OCI-LY7 (cell line): Measurements from ENCODE around the gene DNAJB12. TPM values are rescaled to one million over a fixed set of nuclear protein-coding genes. Genes with fewer than 3 reads are reported as not detected.

Experiments used
- BruUV-seq: library from RNA; stranded (reverse); fragments of 400-500 nt; replicated peaks from 2 replicates; lab custom pipeline; 2021; lab: Mats Ljungman, UMichigan
- CTCF ChIA-PET: fragments of 300-600 bp; sonication (Branson Sonifier 250); formaldehyde crosslinking; loops from one replicate; lab custom pipeline; 2022; ENCODE audit warnings: antibody characterized with exemption; ENCODE audit not compliant: unreplicated experiment; lab: Charles Lee
- POLR2A ChIA-PET: fragments of 300-600 bp; sonication (Branson Sonifier 250); formaldehyde crosslinking; loops from one replicate; lab custom pipeline; 2022; ENCODE audit warnings: antibody characterized with exemption; lab: Charles Lee
- DNase-seq: peaks from one replicate; pipeline ENCODE4 v3.0.0-alpha.2; 2015; ENCODE audit warnings: low spot score
- H2AFZ ChIP-seq: fragments of 200-600 bp; sonication (generic), shearing (Covaris generic); 2 replicates; pipeline ENCODE4 v1.6.1; 2014; ENCODE audit warnings: mild to moderate bottlenecking, antibody characterized with exemption, low read length, moderate library complexity
- H3K27ac ChIP-seq: fragments of 200-600 bp; sonication (generic); 2 replicates; pipeline ENCODE4 v1.5.1; 2014; ENCODE audit warnings: mixed run types, low read depth, mild to moderate bottlenecking, moderate library complexity, low read length, inconsistent platforms; ENCODE audit not compliant: poor library complexity, severe bottlenecking
- H3K36me3 ChIP-seq: fragments of 200-600 bp; sonication (generic); 2 replicates; pipeline ENCODE4 v1.6.1; 2014; ENCODE audit warnings: mild to moderate bottlenecking, antibody characterized with exemption, low read length, moderate library complexity, mixed read lengths; ENCODE audit not compliant: insufficient read depth
- H3K4me1 ChIP-seq: fragments of 200-600 bp; sonication (generic); 2 replicates; pipeline ENCODE4 v1.5.1; 2014; ENCODE audit warnings: mild to moderate bottlenecking, low read length; ENCODE audit not compliant: insufficient read depth, poor library complexity, severe bottlenecking
- H3K4me2 ChIP-seq: fragments of 200-600 bp; sonication (generic); 2 replicates; pipeline ENCODE4 v1.6.1; 2014; ENCODE audit warnings: mild to moderate bottlenecking, low read length
- H3K4me3 ChIP-seq: fragments of 200-600 bp; sonication (generic); 2 replicates; pipeline ENCODE4 v1.5.1; 2014; ENCODE audit warnings: mild to moderate bottlenecking, low read depth, low read length; ENCODE audit not compliant: poor library complexity, severe bottlenecking
- H3K79me2 ChIP-seq: fragments of 200-600 bp; sonication (generic); 2 replicates; pipeline ENCODE4 v1.6.1; 2016; ENCODE audit warnings: low read depth, mild to moderate bottlenecking, low read length, moderate library complexity, mixed read lengths; ENCODE audit not compliant: insufficient read depth
- H3K9me2 ChIP-seq: fragments of 200-600 bp; sonication (generic); 2 replicates; pipeline ENCODE4 v1.6.1; 2016; ENCODE audit warnings: mild to moderate bottlenecking, low read length, mixed read lengths; ENCODE audit not compliant: insufficient read depth
- H3K9me3 ChIP-seq: fragments of 200-600 bp; sonication (generic); 2 replicates; pipeline ENCODE4 v1.6.1; 2014; ENCODE audit warnings: mild to moderate bottlenecking, mixed run types, low read length, mixed read lengths
- H4K20me1 ChIP-seq: fragments of 200-600 bp; sonication (generic); 2 replicates; pipeline ENCODE4 v1.6.1; 2014; ENCODE audit warnings: mild to moderate bottlenecking, antibody characterized with exemption, low read length, moderate library complexity, mixed read lengths; ENCODE audit not compliant: insufficient read depth
- EZH2phosphoT487 ChIP-seq: fragments of 200-600 bp; sonication (generic); IDR thresholded peaks from 2 replicates; pipeline ENCODE4 v1.6.1; 2018; ENCODE audit warnings: low read depth, borderline replicate concordance, mild to moderate bottlenecking, mixed run types, antibody characterized with exemption, low read length, moderate library complexity, mixed read lengths
- intact Hi-C: fragments of 100-400 bp; cut with micrococcal nuclease; formaldehyde crosslinking; loops from one replicate; pipeline ENCODE4 v1.10.0; 2022; ENCODE audit not compliant: unreplicated experiment
- total RNA-seq, 2 experiments: library from RNA; depleted of rRNA in 1 of 2; stranded (reverse); fragments of >200 nt in 1 of 2; shearing (Covaris generic) in 1 of 2; gene quantifications; 2 replicates each; pipeline ENCODE4 v1.2.3, GENCODE V29; 2014 to 2022
- TF ChIP-seq, protein P1 (sequence below): fragments of 200-600 bp; sonication (generic); conservative IDR thresholded peaks from 2 replicates; pipeline ENCODE4 v1.5.1; 2014; ENCODE audit warnings: mild to moderate bottlenecking, antibody characterized with exemption, low read length, moderate library complexity, mixed read lengths

DNAJB12 gene
- total RNA-seq, 2 experiments from 2014 or later = 27.4 to 28.3 TPM

DNA sequence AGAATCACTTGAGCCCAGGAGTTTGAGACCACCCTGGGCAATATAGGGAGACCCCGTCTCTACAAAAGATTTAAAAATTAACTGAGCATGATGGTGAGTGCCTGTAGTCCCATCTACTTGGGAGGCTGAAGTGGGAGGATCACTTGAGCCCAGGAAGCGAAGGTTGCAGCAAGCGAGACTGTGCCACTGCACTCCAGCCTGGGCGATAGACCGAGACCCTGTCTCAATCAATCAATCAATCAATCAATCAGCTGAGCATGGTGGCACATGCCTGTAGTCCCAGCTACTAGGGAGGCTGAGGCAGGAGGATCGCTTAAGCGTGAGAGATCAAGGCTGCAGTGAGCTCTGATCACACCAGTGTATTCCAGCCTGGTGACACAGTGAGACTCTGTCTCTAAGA, 40.5 kb downstream of the DNAJB12 start:
- Histone ChIP-seq H2AFZ (no peak overlapping the region), H3K27ac (no peak overlapping the region), H3K36me3 (no peaks in the 10 kb centered on the region), H3K79me2 (no peaks in the 10 kb centered on the region), H3K4me3 (no peak overlapping the region), H4K20me1 (no peaks in the 10 kb centered on the region), H3K4me1 (peaks cover 40% of the 10 kb centered on the region), H3K4me2 (no peak overlapping the region), H3K9me3 (no peaks in the 10 kb centered on the region), H3K9me2 (no peaks in the 10 kb centered on the region)
- no peak for DNase-seq
- CTCF ChIA-PET = no interaction called here
- TF ChIP-seq, protein P1, sequence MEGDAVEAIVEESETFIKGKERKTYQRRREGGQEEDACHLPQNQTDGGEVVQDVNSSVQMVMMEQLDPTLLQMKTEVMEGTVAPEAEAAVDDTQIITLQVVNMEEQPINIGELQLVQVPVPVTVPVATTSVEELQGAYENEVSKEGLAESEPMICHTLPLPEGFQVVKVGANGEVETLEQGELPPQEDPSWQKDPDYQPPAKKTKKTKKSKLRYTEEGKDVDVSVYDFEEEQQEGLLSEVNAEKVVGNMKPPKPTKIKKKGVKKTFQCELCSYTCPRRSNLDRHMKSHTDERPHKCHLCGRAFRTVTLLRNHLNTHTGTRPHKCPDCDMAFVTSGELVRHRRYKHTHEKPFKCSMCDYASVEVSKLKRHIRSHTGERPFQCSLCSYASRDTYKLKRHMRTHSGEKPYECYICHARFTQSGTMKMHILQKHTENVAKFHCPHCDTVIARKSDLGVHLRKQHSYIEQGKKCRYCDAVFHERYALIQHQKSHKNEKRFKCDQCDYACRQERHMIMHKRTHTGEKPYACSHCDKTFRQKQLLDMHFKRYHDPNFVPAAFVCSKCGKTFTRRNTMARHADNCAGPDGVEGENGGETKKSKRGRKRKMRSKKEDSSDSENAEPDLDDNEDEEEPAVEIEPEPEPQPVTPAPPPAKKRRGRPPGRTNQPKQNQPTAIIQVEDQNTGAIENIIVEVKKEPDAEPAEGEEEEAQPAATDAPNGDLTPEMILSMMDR = no peak
- TF ChIP-seq EZH2phosphoT487 = no peak
- POLR2A ChIA-PET = no interaction called here
- BruUV-seq = no TSS peak
- intact Hi-C loops = loop anchor here (10.0 kb wide), 1 partner anchor 459 kb away; the partner anchor contains the start of gene PSAP

DNA sequence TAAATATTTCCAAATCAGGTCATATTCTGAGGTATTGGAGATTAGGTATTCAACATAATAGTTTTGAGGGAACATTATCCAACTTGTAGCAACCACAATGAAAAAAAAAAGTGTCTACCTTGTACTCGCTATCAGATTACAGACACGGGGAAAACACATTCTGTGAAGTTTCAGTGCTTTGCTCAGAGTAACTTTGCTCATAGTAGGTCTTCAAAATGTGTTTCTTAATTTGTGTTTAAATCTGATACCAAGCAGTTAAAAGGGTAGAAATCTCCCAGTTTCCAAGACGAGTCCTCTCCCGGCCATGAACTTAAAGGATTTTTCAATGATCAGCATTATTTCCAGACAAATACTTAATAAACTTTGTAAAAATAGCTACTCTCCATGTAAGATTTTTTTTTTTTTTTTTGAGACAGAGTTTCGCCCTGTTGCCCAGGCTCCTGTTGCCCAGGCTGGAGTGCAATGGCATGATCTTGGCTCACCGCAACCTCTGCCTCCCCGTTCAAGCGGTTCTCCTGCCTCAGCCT, 41.8 kb downstream of the DNAJB12 start:
- intact Hi-C loops = loop anchor here (10.0 kb wide), 1 partner anchor 458 kb away; the partner anchor contains the start of gene PSAP
- Histone ChIP-seq H3K9me3 (no peaks in the 10 kb centered on the region), H3K79me2 (no peaks in the 10 kb centered on the region), H3K4me1 (peaks cover 32% of the 10 kb centered on the region), H4K20me1 (no peaks in the 10 kb centered on the region), H3K4me2 (no peak overlapping the region), H3K27ac (no peak overlapping the region), H3K9me2 (no peaks in the 10 kb centered on the region), H2AFZ (no peak overlapping the region), H3K4me3 (no peak overlapping the region), H3K36me3 (no peaks in the 10 kb centered on the region)
- ChIA-PET POLR2A (interaction anchor here (1.2 kb wide), 1 partner anchor 9 kb away, joined by 3 read pairs; no protein-coding TSS in a partner anchor), CTCF (no interaction called here)
- DNase-seq = no peak
- no peak for TF ChIP-seq EZH2phosphoT487
- TF ChIP-seq, protein P1 = no peak
- no TSS peak for BruUV-seq

DNA sequence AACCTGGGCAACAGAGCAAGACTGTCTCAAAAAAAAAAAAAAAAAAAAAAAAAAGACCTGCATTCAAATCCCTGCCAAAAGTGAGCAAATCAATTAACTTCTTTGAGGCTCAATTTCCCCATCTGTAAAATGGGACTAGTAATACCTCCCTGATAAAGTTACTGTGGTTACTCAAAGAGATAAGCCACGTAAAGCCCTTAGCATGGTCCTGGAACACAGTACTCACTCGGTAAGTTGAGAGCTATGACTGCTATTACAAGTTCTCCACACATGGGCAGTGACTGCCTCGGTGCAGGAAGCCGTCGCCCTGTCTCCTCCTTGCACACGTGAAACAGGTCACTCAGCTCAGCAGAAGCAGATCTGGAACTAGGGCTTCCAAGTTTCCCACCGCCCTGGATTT, 43.1 kb downstream of the DNAJB12 start:
- intact Hi-C loops = loop anchor here (10.0 kb wide), 1 partner anchor 457 kb away; the partner anchor contains the start of gene PSAP
- Histone ChIP-seq H3K4me3 (no peak overlapping the region), H3K9me2 (no peaks in the 10 kb centered on the region), H3K9me3 (no peaks in the 10 kb centered on the region), H3K4me2 (no peak overlapping the region), H2AFZ (peak overlapping the region; percentile 39; the same call in 1 of the 2 replicates), H3K79me2 (no peaks in the 10 kb centered on the region), H4K20me1 (no peaks in the 10 kb centered on the region), H3K27ac (no peak overlapping the region), H3K4me1 (peaks cover 23% of the 10 kb centered on the region), H3K36me3 (no peaks in the 10 kb centered on the region)
- ChIA-PET POLR2A (interaction anchor here (0.5 to 1.8 kb wide), 4 partner anchors 9 to 18 kb away, joined by 3 to 8 read pairs (median 4); no protein-coding TSS in a partner anchor), CTCF (interaction anchor here (0.6 kb wide), 1 partner anchor 37 kb away, joined by 4 read pairs; no protein-coding TSS in a partner anchor)
- DNase-seq = no peak
- no TSS peak for BruUV-seq
- TF ChIP-seq, protein P1 = no peak
- no peak for TF ChIP-seq EZH2phosphoT487
